ENCODE data around the gene NBL1.

Gene NBL1

DNA sequence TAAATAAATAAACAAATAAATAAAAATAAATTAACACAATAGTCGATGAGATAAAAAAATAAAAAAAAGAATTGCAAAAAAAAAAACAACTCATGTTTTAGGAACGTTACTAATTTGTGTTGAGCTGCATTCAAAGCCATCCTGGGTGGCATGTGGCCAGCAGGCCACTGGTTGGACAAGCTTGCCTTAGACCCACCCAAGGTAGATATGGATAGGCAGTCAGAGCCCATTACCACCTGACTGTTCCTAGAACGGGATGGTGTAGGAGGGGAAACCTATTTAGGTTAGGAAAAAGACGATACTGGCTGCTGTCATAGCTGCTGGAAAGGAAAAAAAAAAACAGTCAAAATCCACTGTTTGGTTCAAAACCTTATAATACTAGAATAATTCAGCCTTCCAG, 61.4 kb downstream of the NBL1 start:
- no peak overlapping the region for H3K27ac ChIP-seq
- TF ChIP-seq, protein P1, sequence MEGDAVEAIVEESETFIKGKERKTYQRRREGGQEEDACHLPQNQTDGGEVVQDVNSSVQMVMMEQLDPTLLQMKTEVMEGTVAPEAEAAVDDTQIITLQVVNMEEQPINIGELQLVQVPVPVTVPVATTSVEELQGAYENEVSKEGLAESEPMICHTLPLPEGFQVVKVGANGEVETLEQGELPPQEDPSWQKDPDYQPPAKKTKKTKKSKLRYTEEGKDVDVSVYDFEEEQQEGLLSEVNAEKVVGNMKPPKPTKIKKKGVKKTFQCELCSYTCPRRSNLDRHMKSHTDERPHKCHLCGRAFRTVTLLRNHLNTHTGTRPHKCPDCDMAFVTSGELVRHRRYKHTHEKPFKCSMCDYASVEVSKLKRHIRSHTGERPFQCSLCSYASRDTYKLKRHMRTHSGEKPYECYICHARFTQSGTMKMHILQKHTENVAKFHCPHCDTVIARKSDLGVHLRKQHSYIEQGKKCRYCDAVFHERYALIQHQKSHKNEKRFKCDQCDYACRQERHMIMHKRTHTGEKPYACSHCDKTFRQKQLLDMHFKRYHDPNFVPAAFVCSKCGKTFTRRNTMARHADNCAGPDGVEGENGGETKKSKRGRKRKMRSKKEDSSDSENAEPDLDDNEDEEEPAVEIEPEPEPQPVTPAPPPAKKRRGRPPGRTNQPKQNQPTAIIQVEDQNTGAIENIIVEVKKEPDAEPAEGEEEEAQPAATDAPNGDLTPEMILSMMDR (conservative IDR thresholded peaks at IDR 0.05), result no peak
- TF ChIP-seq ZFX (IDR thresholded peaks at IDR 0.05), result no peak

- TF ChIP-seq, protein P1 (conservative IDR thresholded peaks at IDR 0.05), result no peak
- TF ChIP-seq ZFX (IDR thresholded peaks at IDR 0.05), result no peak
- no peak overlapping the region for H3K27ac ChIP-seq
Observed at GRCh38 chr1:19706136-19706535, 62.0 kb downstream of the NBL1 start.
